HepG2 (cell line): Measurements from ENCODE around the gene NLE1. TPM values are rescaled to one million over a fixed set of nuclear protein-coding genes. Genes with fewer than 3 reads are reported as not detected.

ENCODE experiments used
- ATAC-seq: fragments of 200-7000 bp; cut with Tn5 transposase; 3 replicates; pipeline ENCODE4 v1.9.1; 2020; ENCODE audit warnings: mild to moderate bottlenecking, moderate library complexity
- BruUV-seq: library from RNA; stranded (reverse); fragments of 400-500 nt; replicated peaks from 2 replicates; lab custom pipeline; 2021; lab: Mats Ljungman, UMichigan
- CTCF ChIA-PET: fragments of 300-600 bp; formaldehyde crosslinking; extraction: SDS; loops from one replicate; lab custom pipeline; 2021; ENCODE audit warnings: low total read pairs, inconsistent platforms, low intra/inter-chr PET ratio; lab: Yijun Ruan, JAX
- POLR2A ChIA-PET: fragments of 350-600 bp; sonication (Branson Sonifier 250); formaldehyde crosslinking; loops from one replicate; lab custom pipeline; 2020; ENCODE audit warnings: antibody characterized with exemption, inconsistent platforms; lab: Yijun Ruan, JAX
- DNase-seq: peaks from one replicate; pipeline ENCODE4 v3.0.0-alpha.2; 2015; ENCODE audit warnings: low spot score
- FAIRE-seq: peaks from 3 replicates; lab custom pipeline; 2011; peaks lifted over from hg19 to GRCh38; lab: Jason Lieb, UNC
- H2AFZ ChIP-seq: one replicate; pipeline ENCODE4 v1.6.1; 2011; ENCODE audit warnings: low read length, inconsistent platforms
- H3K27ac ChIP-seq: fragments of 300-600 bp; 3 replicates; pipeline ENCODE4 v1.8.0; 2011; ENCODE audit warnings: mixed run types, mild to moderate bottlenecking, mixed read lengths, low read length, inconsistent platforms; ENCODE audit not compliant: insufficient read depth; ENCODE audit errors: extremely low read length
- H3K27me3 ChIP-seq, 2 experiments: fragments of 200-600 bp in 1 of 2; 2 replicates in 1 of 2; 3 replicates in 1 of 2; pipeline versions ENCODE4 v1.6.0 to v1.8.0; 2011; ENCODE audit warnings: low read length in 2 of 2, mild to moderate bottlenecking in 2 of 2, moderate library complexity in 2 of 2, inconsistent platforms in 1 of 2; ENCODE audit not compliant: insufficient read depth in 2 of 2, control insufficient read depth in 1 of 2
- H3K36me3 ChIP-seq, 2 experiments: fragments of 200-600 bp in 1 of 2; replicated peaks in 1 of 2; 2 replicates in 1 of 2; 3 replicates in 1 of 2; pipeline versions ENCODE4 v1.5.1 to v1.8.0; 2011; ENCODE audit warnings: low read length in 2 of 2, inconsistent platforms in 1 of 2; ENCODE audit not compliant: insufficient read depth in 2 of 2, control insufficient read depth in 1 of 2
- H3K4me1 ChIP-seq: 2 replicates; pipeline ENCODE4 v1.5.1; 2012; ENCODE audit warnings: low read length, inconsistent platforms; ENCODE audit not compliant: insufficient read depth
- H3K4me2 ChIP-seq: 2 replicates; pipeline ENCODE4 v1.6.0; 2011; ENCODE audit warnings: low read depth, low read length, inconsistent platforms
- H3K4me3 ChIP-seq, 3 experiments: fragments of 200-600 bp in 1 of 3; sonication (generic), shearing (Covaris generic) in 1 of 3; replicated peaks in 1 of 3; 2 replicates each; pipeline ENCODE4 v1.5.1; 2011 to 2016; ENCODE audit warnings: low read length in 3 of 3, inconsistent platforms in 2 of 3, low read depth in 2 of 3, mild to moderate bottlenecking in 2 of 3, control low read depth in 1 of 3, mixed read lengths in 1 of 3; ENCODE audit not compliant: insufficient read depth in 1 of 3
- H3K79me2 ChIP-seq: one replicate; pipeline ENCODE4 v1.6.1; 2011; ENCODE audit warnings: low read length, inconsistent platforms; ENCODE audit not compliant: insufficient read depth
- H3K9ac ChIP-seq: 2 replicates; pipeline ENCODE4 v1.6.0; 2011; ENCODE audit warnings: mild to moderate bottlenecking, low read depth, low read length, inconsistent platforms; ENCODE audit not compliant: insufficient read depth
- H3K9me3 ChIP-seq: 2 replicates; pipeline ENCODE4 v1.5.1; 2012; ENCODE audit warnings: mild to moderate bottlenecking, low read length
- H4K20me1 ChIP-seq: 2 replicates; pipeline ENCODE4 v1.6.0; 2011; ENCODE audit warnings: inconsistent platforms, mild to moderate bottlenecking, low read length, moderate library complexity; ENCODE audit not compliant: insufficient read depth
- CREM ChIP-seq, 2 experiments: sonication (generic) in 1 of 2; formaldehyde crosslinking in 1 of 2; IDR thresholded peaks; 2 replicates each; pipeline versions ENCODE4 v1.4.0 to v1.6.1; 2016 to 2020; ENCODE audit warnings: antibody characterized with exemption in 1 of 2, mild to moderate bottlenecking in 1 of 2, missing genetic modification reagents in 1 of 2
- EP300 ChIP-seq, 3 experiments: sonication (generic) in 1 of 3; formaldehyde crosslinking in 1 of 3; IDR thresholded peaks; 2 replicates each; pipeline versions ENCODE4 v1.5.1 to v1.6.1; 2011 to 2020; ENCODE audit warnings: low read depth in 2 of 3, low read length in 2 of 3, borderline replicate concordance in 1 of 3, improper control_type of control experiment in 1 of 3, mild to moderate bottlenecking in 1 of 3, missing genetic modification reagents in 1 of 3, moderate library complexity in 1 of 3
- ERF ChIP-seq: IDR thresholded peaks from 2 replicates; pipeline ENCODE4 v1.6.1; 2018; ENCODE audit warnings: missing biosample characterization, missing genetic modification reagents
- FOXP1 ChIP-seq, 2 experiments: fragments of 450-650 bp in 1 of 2; IDR thresholded peaks; 2 replicates each; pipeline ENCODE4 v1.6.1; 2017 to 2018; ENCODE audit warnings: antibody characterized with exemption in 1 of 2
- HMGA1 ChIP-seq: sonication (generic); formaldehyde crosslinking; conservative IDR thresholded peaks from 2 replicates; pipeline ENCODE4 v1.4.0; 2020; ENCODE audit warnings: missing genetic modification reagents
- LCORL ChIP-seq, 2 experiments: fragments of 450-650 bp in 1 of 2; sonication (generic) in 1 of 2; formaldehyde crosslinking in 1 of 2; IDR thresholded peaks; 2 replicates each; pipeline versions ENCODE4 v1.5.0 to v1.6.1; 2017 to 2020; ENCODE audit warnings: antibody characterized with exemption in 1 of 2, missing genetic modification reagents in 1 of 2
- NCOA2 ChIP-seq: sonication (generic); formaldehyde crosslinking; IDR thresholded peaks from 2 replicates; pipeline ENCODE4 v1.8.0; 2022; ENCODE audit warnings: inconsistent platforms
- NFIC ChIP-seq: IDR thresholded peaks from 2 replicates; pipeline ENCODE4 v1.6.1; 2012; ENCODE audit warnings: mild to moderate bottlenecking, low read length, inconsistent platforms
- PHF21A ChIP-seq: sonication (generic); formaldehyde crosslinking; IDR thresholded peaks from 2 replicates; pipeline ENCODE4 v1.5.0; 2020; ENCODE audit warnings: mild to moderate bottlenecking, missing genetic modification reagents
- SETDB1 ChIP-seq: sonication (generic); formaldehyde crosslinking; IDR thresholded peaks from 2 replicates; pipeline ENCODE4 v1.5.1; 2020; ENCODE audit warnings: missing genetic modification reagents, mild to moderate bottlenecking, borderline replicate concordance
- SKIL ChIP-seq: sonication (generic); formaldehyde crosslinking; IDR thresholded peaks from 2 replicates; pipeline ENCODE4 v1.8.0; 2022; ENCODE audit warnings: missing genetic modification reagents, mild to moderate bottlenecking, moderate library complexity, borderline replicate concordance
- TCF7 ChIP-seq: sonication (generic); IDR thresholded peaks from 2 replicates; pipeline ENCODE4 v1.6.1; 2016; ENCODE audit warnings: antibody characterized with exemption, low read depth
- ZBTB21 ChIP-seq: sonication (generic); formaldehyde crosslinking; IDR thresholded peaks from 2 replicates; pipeline ENCODE4 v1.4.0; 2020; ENCODE audit warnings: missing genetic modification reagents
- ZNF280D ChIP-seq: sonication (generic); formaldehyde crosslinking; IDR thresholded peaks from 2 replicates; pipeline ENCODE4 v1.5.1; 2020; ENCODE audit warnings: mild to moderate bottlenecking, missing genetic modification reagents
- ZNF704 ChIP-seq: sonication (generic); formaldehyde crosslinking; IDR thresholded peaks from 2 replicates; pipeline ENCODE4 v1.8.1; 2023; ENCODE audit warnings: mild to moderate bottlenecking, inconsistent platforms, moderate library complexity, missing genetic modification reagents, borderline replicate concordance
- WGBS: methylation state at CpG from one replicate; pipeline ENCODE4 v1.1.6; 2017; ENCODE audit warnings: low lambda C conversion rate; 5-methylcytosine and 5-hydroxymethylcytosine counted together
- in situ Hi-C: cut with HindIII; loops from 2 replicates; pipeline ENCODE4 v1.10.0; 2017; ENCODE audit warnings: low pct_unique_long_range_greater_than_20kb; ENCODE audit not compliant: extremely low pct_ligation_motif_present
- intact Hi-C: fragments of 100-400 bp; cut with micrococcal nuclease; formaldehyde crosslinking; loops from one replicate; pipeline ENCODE4 v1.10.0; 2022; ENCODE audit not compliant: unreplicated experiment
- polyA plus RNA-seq, 8 experiments: library from polyadenylated mRNA; depleted of rRNA in 3 of 8; stranded (reverse) in 7 of 8; unstranded in 1 of 8; fragments of >200 nt; fragmentation: Illumina TruSeq in 4 of 8; extraction: Trizol in 4 of 8; gene quantifications; 2 replicates each; pipeline versions ENCODE4 v1.2.1 to v1.2.3, GENCODE V29; 2011 to 2016; ENCODE audit warnings: low read depth in 4 of 8, missing spikeins in 1 of 8, mixed read lengths in 1 of 8; ENCODE audit not compliant: insufficient read depth in 1 of 8
- total RNA-seq, 5 experiments: library from RNA; depleted of rRNA; stranded (reverse); fragments of >200 nt; fragmentation: Illumina TruSeq; extraction: Trizol; gene quantifications; 2 replicates each; pipeline ENCODE4 v1.2.3, GENCODE V29; 2016; ENCODE audit warnings: low read depth in 1 of 5

The NLE1 gene
- total and polyA plus RNA-seq, 2 of the 13 experiments (the other 11 are each of a cell fraction or from before 2014, with no cell fraction given): 20.3 to 34.5 TPM

DNA sequence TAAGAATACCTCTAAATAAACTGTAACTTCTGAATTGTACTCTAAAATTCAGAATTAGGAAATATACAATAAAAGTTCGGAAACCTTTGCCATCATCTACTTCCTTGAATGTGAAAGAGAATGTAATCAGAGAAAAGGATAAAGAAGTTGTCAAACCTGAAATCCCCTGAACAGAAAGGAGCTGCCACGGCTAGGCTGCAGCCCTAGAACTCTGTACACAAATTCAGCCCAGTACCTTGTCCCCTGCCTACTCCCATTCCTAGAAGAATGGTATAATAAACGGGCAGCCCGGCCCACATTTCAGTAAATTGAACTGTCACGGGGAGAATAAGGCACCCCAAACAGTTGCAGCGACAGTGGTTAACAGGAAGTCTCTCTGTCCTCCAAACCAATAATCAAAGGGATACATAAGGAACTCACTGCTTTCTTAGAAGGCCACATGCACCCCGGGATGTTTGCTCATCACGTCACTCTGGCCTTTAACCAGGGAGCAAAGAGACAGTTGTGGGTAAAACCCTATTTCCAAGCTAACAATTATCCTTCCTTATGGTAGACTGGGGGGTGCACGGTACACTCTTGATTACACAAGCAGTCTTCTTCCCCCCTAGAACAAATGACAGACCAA, 54.3 kb downstream of the NLE1 start:
- Histone ChIP-seq H3K36me3 (no peaks in the 10 kb centered on the region), H3K79me2 (peaks cover 52% of the 10 kb centered on the region), H4K20me1 (no peaks in the 10 kb centered on the region), H2AFZ (no peak overlapping the region), H3K27me3 (no peaks in the 10 kb centered on the region), H3K4me1 (peaks cover 55% of the 10 kb centered on the region), H3K9ac (peak overlapping the region; percentile 80), H3K27ac (peak overlapping the region; percentile 83), H3K4me3 (peak overlapping the region; percentile 71 to 92 (median 72)), H3K9me3 (no peaks in the 10 kb centered on the region), H3K4me2 (peak overlapping the region; percentile 82)
- POLR2A ChIA-PET: interaction anchor here (1.0 to 2.2 kb wide), 7 partner anchors 8 to 107 kb away, joined by 3 to 43 read pairs (median 8); partner anchors contain the start of gene RFFL
- ATAC-seq (peak; percentile 32), FAIRE-seq (peak; percentile 60), DNase-seq (peak; percentile 35)
- BruUV-seq: no TSS peak
- WGBS: 0% methylated on average over 9 of the region's 9 CpGs
- CTCF ChIA-PET: interaction anchor here (3.0 kb wide), 1 partner anchor 90 kb away, joined by 21 read pairs; no protein-coding TSS in a partner anchor
- intact Hi-C loops: loop anchor here (1.0 to 5.0 kb wide), 3 partner anchors 25 to 66 kb away; partner anchors contain the start of genes RAD51D and RFFL
- in situ Hi-C loops: no loop called here
- TF ChIP-seq LCORL (IDR thresholded peaks at IDR 0.05) (no peak), LCORL (CRISPR knock-in tag; IDR thresholded peaks at IDR 0.05) (0 out of 2 replicates have a peak, but pooled peaks have one; percentile 6), CREM (IDR thresholded peaks at IDR 0.05) (peak; percentile 75; the same call in 1 of the 2 replicates), CREM (CRISPR knock-in tag; IDR thresholded peaks at IDR 0.05) (no peak), NCOA2 (CRISPR knock-in tag) (0 out of 2 replicates have a peak, but pooled peaks have one; percentile 26), HMGA1 (no peak), PHF21A (CRISPR knock-in tag) (0 out of 2 replicates have a peak, but pooled peaks have one; percentile 26), ZNF280D (CRISPR knock-in tag) (peak; percentile 43; the same call in 1 of the 2 replicates), FOXP1 (IDR thresholded peaks at IDR 0.05) (no peak), FOXP1 (CRISPR knock-in tag; IDR thresholded peaks at IDR 0.05) (0 out of 2 replicates have a peak, but pooled peaks have one; percentile 28), ZBTB21 (CRISPR knock-in tag) (0 out of 2 replicates have a peak, but pooled peaks have one; percentile 6), NFIC (0 out of 2 replicates have a peak, but pooled peaks have one; percentile 10), ERF (CRISPR knock-in tag) (peak; percentile 31; the same call in 1 of the 2 replicates), ZNF704 (CRISPR knock-in tag) (no peak), EP300 (IDR thresholded peaks at IDR 0.05; ENCODE audit: low read depth in 2 of 2, low read length in 2 of 2) (peak in 1 of 2 experiments; percentile 14; a peak in 1 of 4 replicates), EP300 (CRISPR knock-in tag; IDR thresholded peaks at IDR 0.05; ENCODE audit: borderline replicate concordance) (no peak), SETDB1 (CRISPR knock-in tag) (no peak), TCF7 (peak; percentile 23; the same call in 1 of the 2 replicates), SKIL (CRISPR knock-in tag) (peak; percentile 57)
